Liver (tissue), 3 donors: ENCODE data around the gene TSPO.

Experiments
- EGR1 ChIP-seq, 2 donors: IDR thresholded peaks; 2 replicates each; pipeline ENCODE4 v1.6.1; 2016 to 2018; ENCODE audit warnings: antibody characterized with exemption in 2 of 2, low read depth in 2 of 2
- MAX ChIP-seq: IDR thresholded peaks from 2 replicates; pipeline ENCODE4 v1.6.1; 2016; ENCODE audit warnings: antibody characterized with exemption
- NR2F2 ChIP-seq: IDR thresholded peaks from 2 replicates; pipeline ENCODE4 v1.6.1; 2016; ENCODE audit warnings: antibody characterized with exemption
- RAD21 ChIP-seq, 2 donors: IDR thresholded peaks; 2 replicates each; pipeline ENCODE4 v1.6.1; 2016; ENCODE audit warnings: antibody characterized with exemption in 2 of 2, mild to moderate bottlenecking in 2 of 2
- REST ChIP-seq: IDR thresholded peaks from 2 replicates; pipeline ENCODE4 v1.6.1; 2016; ENCODE audit warnings: antibody characterized with exemption, mild to moderate bottlenecking
- SP1 ChIP-seq: IDR thresholded peaks from 2 replicates; pipeline ENCODE4 v1.6.1; 2018; ENCODE audit warnings: antibody characterized with exemption, mild to moderate bottlenecking
- TAF1 ChIP-seq: conservative IDR thresholded peaks from 2 replicates; pipeline ENCODE4 v1.6.1; 2016; ENCODE audit warnings: antibody characterized with exemption, mild to moderate bottlenecking
- YY1 ChIP-seq: IDR thresholded peaks from 2 replicates; pipeline ENCODE4 v1.6.1; 2016; ENCODE audit warnings: antibody characterized with exemption, mild to moderate bottlenecking
- TF ChIP-seq, protein P1 (sequence below): fragments of 150-350 bp; IDR thresholded peaks from 2 replicates; pipeline ENCODE4 v1.5.1; 2017; ENCODE audit warnings: improper control_type of control experiment, low read depth, low read length; ENCODE audit not compliant: missing input control
- donor health status: healthy.
- donor health status: healthy.

DNA sequence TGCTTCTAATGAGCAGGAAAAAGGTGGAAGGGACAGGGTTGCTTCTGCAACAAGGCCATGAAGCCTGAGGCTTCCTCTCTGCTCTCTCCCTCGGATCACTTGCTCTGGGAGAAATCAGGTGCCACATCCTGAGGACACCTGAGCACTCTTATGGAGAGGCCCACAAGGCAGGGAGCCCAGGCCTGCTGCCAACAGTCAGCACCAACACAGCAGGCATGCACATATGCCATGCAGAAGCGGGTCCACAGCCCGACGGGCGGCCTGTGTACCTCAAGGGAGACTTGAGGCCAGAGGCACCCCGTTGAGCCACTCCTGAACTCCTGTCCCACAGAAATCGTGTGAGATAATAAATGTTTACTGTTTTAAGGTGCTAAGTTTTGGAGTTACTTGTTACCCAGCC lies 26.1 kb downstream of the TSPO start:
- TF ChIP-seq, protein P1, sequence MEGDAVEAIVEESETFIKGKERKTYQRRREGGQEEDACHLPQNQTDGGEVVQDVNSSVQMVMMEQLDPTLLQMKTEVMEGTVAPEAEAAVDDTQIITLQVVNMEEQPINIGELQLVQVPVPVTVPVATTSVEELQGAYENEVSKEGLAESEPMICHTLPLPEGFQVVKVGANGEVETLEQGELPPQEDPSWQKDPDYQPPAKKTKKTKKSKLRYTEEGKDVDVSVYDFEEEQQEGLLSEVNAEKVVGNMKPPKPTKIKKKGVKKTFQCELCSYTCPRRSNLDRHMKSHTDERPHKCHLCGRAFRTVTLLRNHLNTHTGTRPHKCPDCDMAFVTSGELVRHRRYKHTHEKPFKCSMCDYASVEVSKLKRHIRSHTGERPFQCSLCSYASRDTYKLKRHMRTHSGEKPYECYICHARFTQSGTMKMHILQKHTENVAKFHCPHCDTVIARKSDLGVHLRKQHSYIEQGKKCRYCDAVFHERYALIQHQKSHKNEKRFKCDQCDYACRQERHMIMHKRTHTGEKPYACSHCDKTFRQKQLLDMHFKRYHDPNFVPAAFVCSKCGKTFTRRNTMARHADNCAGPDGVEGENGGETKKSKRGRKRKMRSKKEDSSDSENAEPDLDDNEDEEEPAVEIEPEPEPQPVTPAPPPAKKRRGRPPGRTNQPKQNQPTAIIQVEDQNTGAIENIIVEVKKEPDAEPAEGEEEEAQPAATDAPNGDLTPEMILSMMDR, result no peak
- no peak for TF ChIP-seq REST
- TF ChIP-seq SP1, result no peak
- no peak for TF ChIP-seq RAD21 (IDR thresholded peaks at IDR 0.05)
- no peak for TF ChIP-seq YY1
- no peak for TF ChIP-seq TAF1
- no peak for TF ChIP-seq NR2F2
- TF ChIP-seq EGR1 (IDR thresholded peaks at IDR 0.05; ENCODE audit: low read depth in 2 of 2), result no peak
- TF ChIP-seq MAX, result no peak
